CD4-positive, alpha-beta T cell (primary cell): ENCODE measurements around the gene USP15. TPM values are rescaled to one million over a fixed set of nuclear protein-coding genes. Genes with fewer than 3 reads are reported as not detected.

Experiments
- ATAC-seq: fragments of 200-7000 bp; cut with Tn5 transposase; one replicate; pipeline ENCODE4 v1.10.0; 2022; ENCODE audit warnings: mild to moderate bottlenecking; ENCODE audit not compliant: poor library complexity
- CTCF ChIA-PET: fragments of 350-600 bp; sonication (Branson Sonifier 250); formaldehyde crosslinking; loops from one replicate; lab custom pipeline; 2021; ENCODE audit warnings: antibody characterized with exemption, inconsistent platforms; lab: Charles Lee
- POLR2A ChIA-PET: fragments of 350-600 bp; sonication (Branson Sonifier 250); formaldehyde crosslinking; loops from one replicate; lab custom pipeline; 2021; ENCODE audit warnings: antibody characterized with exemption, inconsistent platforms; lab: Charles Lee
- DNase-seq, 14 experiments: peaks; one replicate each; pipeline ENCODE4 v3.0.0-alpha.2; 2013 to 2020; ENCODE audit warnings: mixed read lengths in 2 of 14
- H3K27ac ChIP-seq, 2 donors: one replicate each; pipeline versions ENCODE4 v1.5.1 to v1.7.0; 2013; ENCODE audit warnings: low read length in 2 of 2, low read depth in 1 of 2, mild to moderate bottlenecking in 1 of 2
- H3K27me3 ChIP-seq, 2 experiments: 1 replicate in 1 of 2; 2 replicates in 1 of 2; pipeline versions ENCODE4 v1.6.1 to v1.7.0; 2013; ENCODE audit warnings: low read length in 2 of 2, control low read depth in 1 of 2, mild to moderate bottlenecking in 1 of 2, moderate library complexity in 1 of 2; ENCODE audit not compliant: insufficient read depth in 2 of 2, control insufficient read depth in 1 of 2
- H3K36me3 ChIP-seq: one replicate; pipeline ENCODE4 v1.6.1; 2013; ENCODE audit warnings: low read length, control low read depth; ENCODE audit not compliant: insufficient read depth
- H3K4me1 ChIP-seq: one replicate; pipeline ENCODE4 v1.6.1; 2013; ENCODE audit warnings: low read length, control low read depth; ENCODE audit not compliant: insufficient read depth
- H3K4me3 ChIP-seq: one replicate; pipeline ENCODE4 v1.5.1; 2013; ENCODE audit warnings: mild to moderate bottlenecking, low read length, moderate library complexity
- H3K9me3 ChIP-seq, 2 experiments: 1 replicate in 1 of 2; 2 replicates in 1 of 2; pipeline versions ENCODE4 v1.6.1 to v1.7.0; 2013; ENCODE audit warnings: low read length in 2 of 2, mild to moderate bottlenecking in 2 of 2, control low read depth in 1 of 2, moderate library complexity in 1 of 2; ENCODE audit not compliant: control insufficient read depth in 1 of 2, insufficient read depth in 1 of 2
- H3K27ac Mint-ChIP-seq: one replicate; pipeline ENCODE4 v1.8.0; 2020; ENCODE audit warnings: mixed read lengths
- H3K27me3 Mint-ChIP-seq: one replicate; pipeline ENCODE4 v1.8.0; 2021; ENCODE audit warnings: mixed read lengths
- H3K36me3 Mint-ChIP-seq: one replicate; pipeline ENCODE4 v1.8.0; 2021; ENCODE audit warnings: low read depth, mixed read lengths
- H3K4me1 Mint-ChIP-seq: one replicate; pipeline ENCODE4 v1.8.0; 2021; ENCODE audit warnings: low read depth, mixed read lengths
- H3K4me3 Mint-ChIP-seq: one replicate; pipeline ENCODE4 v1.8.0; 2020; ENCODE audit warnings: mild to moderate bottlenecking, mixed read lengths
- H3K9me3 Mint-ChIP-seq: one replicate; pipeline ENCODE4 v1.8.0; 2020; ENCODE audit warnings: mixed read lengths
- intact Hi-C, 2 experiments: fragments of 100-400 bp; cut with DNase I in 1 of 2; cut with micrococcal nuclease in 1 of 2; formaldehyde crosslinking; loops; one replicate each; pipeline versions ENCODE4 v1.15.1 to v1.9.0; 2023 to 2025; cut with DNase I, micrococcal nuclease
- total RNA-seq, 174 experiments: library from RNA in 2 of 174; stranded (reverse) in 2 of 174; gene quantifications; one replicate each; pipeline ENCODE4 v1.2.3 and lab custom pipeline; 2021 to 2026
- TF ChIP-seq, protein P1 (sequence below): fragments of 200-600 bp; IDR thresholded peaks from one replicate; pipeline ENCODE4 v1.8.0; 2022; ENCODE audit warnings: antibody characterized with exemption, mild to moderate bottlenecking

The USP15 gene
- total RNA-seq, 2 experiments from 2014 or later, result 212 to 218 TPM

DNA sequence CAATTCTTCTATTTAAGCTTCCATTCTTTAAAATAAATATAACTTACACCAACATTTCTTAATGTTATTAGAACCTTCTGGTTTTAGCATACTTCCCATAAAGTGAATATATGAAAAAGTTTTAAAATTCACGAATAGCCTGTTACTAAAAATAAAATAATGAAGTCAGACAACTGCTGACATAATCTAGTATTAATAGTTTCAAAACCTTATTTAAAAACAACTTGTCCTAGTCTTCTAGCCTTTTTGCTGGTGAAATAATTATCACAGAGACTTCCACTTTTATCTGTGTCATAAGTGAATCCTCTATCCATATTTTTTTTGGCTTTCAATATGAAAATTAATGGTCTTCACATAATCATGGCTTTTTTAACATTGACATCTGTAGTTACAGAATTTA lies 112.6 kb downstream of the USP15 start:
- Histone ChIP-seq H3K4me3 (no peak overlapping the region), H3K27me3 (no peaks in the 10 kb centered on the region), H3K36me3 (peaks cover 25% of the 10 kb centered on the region), H3K9me3 (no peaks in the 10 kb centered on the region), H3K4me1 (no peaks in the 10 kb centered on the region), H3K27ac (no peak overlapping the region)
- intact Hi-C loops, result no loop called here
- no peak for ATAC-seq
- peaks cover 59% of the 10 kb centered on the region for H3K36me3 Mint-ChIP-seq
- H3K27ac Mint-ChIP-seq, result peak overlapping the region; percentile 57
- no peaks in the 10 kb centered on the region for H3K9me3 Mint-ChIP-seq
- no peak overlapping the region for H3K4me3 Mint-ChIP-seq
- H3K4me1 Mint-ChIP-seq, result peaks cover 68% of the 10 kb centered on the region
- CTCF ChIA-PET, result no interaction called here
- TF ChIP-seq, protein P1, sequence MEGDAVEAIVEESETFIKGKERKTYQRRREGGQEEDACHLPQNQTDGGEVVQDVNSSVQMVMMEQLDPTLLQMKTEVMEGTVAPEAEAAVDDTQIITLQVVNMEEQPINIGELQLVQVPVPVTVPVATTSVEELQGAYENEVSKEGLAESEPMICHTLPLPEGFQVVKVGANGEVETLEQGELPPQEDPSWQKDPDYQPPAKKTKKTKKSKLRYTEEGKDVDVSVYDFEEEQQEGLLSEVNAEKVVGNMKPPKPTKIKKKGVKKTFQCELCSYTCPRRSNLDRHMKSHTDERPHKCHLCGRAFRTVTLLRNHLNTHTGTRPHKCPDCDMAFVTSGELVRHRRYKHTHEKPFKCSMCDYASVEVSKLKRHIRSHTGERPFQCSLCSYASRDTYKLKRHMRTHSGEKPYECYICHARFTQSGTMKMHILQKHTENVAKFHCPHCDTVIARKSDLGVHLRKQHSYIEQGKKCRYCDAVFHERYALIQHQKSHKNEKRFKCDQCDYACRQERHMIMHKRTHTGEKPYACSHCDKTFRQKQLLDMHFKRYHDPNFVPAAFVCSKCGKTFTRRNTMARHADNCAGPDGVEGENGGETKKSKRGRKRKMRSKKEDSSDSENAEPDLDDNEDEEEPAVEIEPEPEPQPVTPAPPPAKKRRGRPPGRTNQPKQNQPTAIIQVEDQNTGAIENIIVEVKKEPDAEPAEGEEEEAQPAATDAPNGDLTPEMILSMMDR, result no peak
- DNase-seq, result no peak
- POLR2A ChIA-PET, result no interaction called here
- no peaks in the 10 kb centered on the region for H3K27me3 Mint-ChIP-seq

GRCh38 chr12:62375603-62376002 lies 115.4 kb downstream of the USP15 start:
- peaks cover 16% of the 10 kb centered on the region for H3K36me3 ChIP-seq
- H3K4me1 ChIP-seq, result no peaks in the 10 kb centered on the region
- ATAC-seq, result no peak
- TF ChIP-seq, protein P1, result no peak
- ChIA-PET CTCF (interaction anchor here (0.6 kb wide), 1 partner anchor 116 kb away, joined by 3 read pairs; the partner anchor contains the start of gene USP15), POLR2A (no interaction called here)
- H3K27ac Mint-ChIP-seq, result peak overlapping the region; percentile 19
- peaks cover 55% of the 10 kb centered on the region for H3K4me1 Mint-ChIP-seq
- no peak for DNase-seq
- H3K36me3 Mint-ChIP-seq, result peaks cover 49% of the 10 kb centered on the region
- intact Hi-C loops, result no loop called here
- H3K4me3 ChIP-seq, result no peak overlapping the region
- no peaks in the 10 kb centered on the region for H3K9me3 Mint-ChIP-seq
- H3K27me3 ChIP-seq, result no peaks in the 10 kb centered on the region
- H3K9me3 ChIP-seq, result no peaks in the 10 kb centered on the region
- H3K27ac ChIP-seq, result no peak overlapping the region
- H3K27me3 Mint-ChIP-seq, result no peaks in the 10 kb centered on the region
- no peak overlapping the region for H3K4me3 Mint-ChIP-seq

DNA sequence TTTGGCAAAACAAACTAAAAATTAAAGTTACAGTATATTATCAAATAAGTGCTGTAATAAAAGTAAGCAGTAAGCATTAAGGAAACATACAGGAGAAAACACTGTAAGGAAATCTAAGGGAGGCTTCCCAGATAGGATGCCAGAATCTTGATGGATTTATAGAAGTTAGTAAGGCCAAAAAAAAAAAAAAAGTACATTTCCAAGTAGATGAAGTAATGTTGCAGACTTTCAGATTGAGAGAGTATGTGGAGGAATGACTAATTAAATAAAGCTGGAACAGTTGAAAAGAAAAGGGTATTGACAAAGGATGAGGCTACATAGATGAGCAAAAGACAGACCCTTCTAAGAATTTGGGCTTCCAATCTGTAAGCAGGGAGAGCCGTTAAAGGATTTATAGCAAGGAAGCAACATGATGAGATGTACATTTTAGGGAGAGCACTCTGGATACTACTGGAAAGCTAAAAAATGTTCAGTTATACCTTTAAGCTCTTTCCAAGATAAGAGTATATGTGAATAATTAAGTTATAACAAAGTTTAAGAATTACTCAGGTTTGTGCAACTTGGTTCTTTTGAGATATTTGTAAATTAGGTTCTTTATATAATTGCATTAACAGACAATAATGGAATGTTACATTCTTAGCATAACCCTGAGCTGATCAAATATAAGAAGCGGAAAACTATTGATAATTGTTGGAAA lies 119.0 kb downstream of the USP15 start:
- ATAC-seq (no peak), DNase-seq (no peak)
- TF ChIP-seq, protein P1, result no peak
- CTCF ChIA-PET, result interaction anchor here (1.3 kb wide), 1 partner anchor 119 kb away, joined by 4 read pairs; the partner anchor contains the start of gene USP15
- H3K27ac ChIP-seq, result no peak overlapping the region
- POLR2A ChIA-PET, result no interaction called here
- Mint-ChIP-seq H3K36me3 (peaks cover 61% of the 10 kb centered on the region), H3K4me3 (no peak overlapping the region), H3K4me1 (peaks cover 36% of the 10 kb centered on the region), H3K9me3 (no peaks in the 10 kb centered on the region), H3K27me3 (no peaks in the 10 kb centered on the region), H3K27ac (peak overlapping the region; percentile 9)
- H3K4me3 ChIP-seq, result no peak overlapping the region
- no peaks in the 10 kb centered on the region for H3K4me1 ChIP-seq
- peaks cover 33% of the 10 kb centered on the region for H3K36me3 ChIP-seq
- no peaks in the 10 kb centered on the region for H3K27me3 ChIP-seq
- no peaks in the 10 kb centered on the region for H3K9me3 ChIP-seq
- intact Hi-C loops, result no loop called here
